T-cell (primary cell): ENCODE measurements around the gene PRRT1. TPM values are rescaled to one million over a fixed set of nuclear protein-coding genes. Genes with fewer than 3 reads are reported as not detected.
A peak's percentile ranks its signal among the peaks of the same experiment; 100 is the strongest.

Experiments
- ATAC-seq, 4 experiments: fragments of 200-7000 bp in 3 of 4; fragments of 150-1000 bp in 1 of 4; cut with Tn5 transposase; replicated peaks in 1 of 4; 1 replicate in 3 of 4; 2 replicates in 1 of 4; pipeline ENCODE4 v1.10.0; 2021; ENCODE audit warnings: moderate library complexity in 3 of 4, mild to moderate bottlenecking in 2 of 4, moderate number of reproducible peaks in 1 of 4
- CTCF ChIA-PET, 2 donors: fragments of 300-600 bp; sonication (Branson Sonifier 250); formaldehyde crosslinking; loops; one replicate each; lab custom pipeline; 2022; ENCODE audit warnings: antibody characterized with exemption in 2 of 2; lab: Charles Lee
- POLR2A ChIA-PET, 2 donors: fragments of 300-600 bp; sonication (Branson Sonifier 250); formaldehyde crosslinking; loops; one replicate each; lab custom pipeline; 2022; ENCODE audit warnings: antibody characterized with exemption in 2 of 2; lab: Charles Lee
- DNase-seq, 35 experiments: peaks; one replicate each; pipeline versions ENCODE4 v3.0.0 to v3.0.0-alpha.2; 2013 to 2023
- H3K27ac ChIP-seq: one replicate; pipeline ENCODE4 v1.5.1; 2013; ENCODE audit warnings: low read length
- H3K27me3 ChIP-seq, 2 experiments: replicated peaks in 1 of 2; 1 replicate in 1 of 2; 2 replicates in 1 of 2; pipeline versions ENCODE4 v1.6.1 to v1.7.0; 2013; ENCODE audit warnings: low read length in 1 of 2, mixed read lengths in 1 of 2; ENCODE audit not compliant: control insufficient read depth in 2 of 2, insufficient read depth in 2 of 2; ENCODE audit errors: extremely low read depth in 1 of 2
- H3K36me3 ChIP-seq, 2 donors: 1 replicate in 1 of 2; 2 replicates in 1 of 2; pipeline versions ENCODE4 v1.6.1 to v1.7.0; 2013; ENCODE audit warnings: low read length in 1 of 2; ENCODE audit not compliant: control insufficient read depth in 2 of 2, insufficient read depth in 1 of 2; ENCODE audit errors: extremely low read depth in 1 of 2
- H3K4me1 ChIP-seq, 2 experiments: 1 replicate in 1 of 2; 2 replicates in 1 of 2; pipeline versions ENCODE4 v1.6.1 to v1.7.0; 2013; ENCODE audit warnings: low read length in 2 of 2, mixed read lengths in 1 of 2; ENCODE audit not compliant: insufficient read depth in 2 of 2, control insufficient read depth in 1 of 2; ENCODE audit errors: extremely low read depth in 1 of 2
- H3K4me3 ChIP-seq, 2 donors: 1 replicate in 1 of 2; 2 replicates in 1 of 2; pipeline versions ENCODE4 v1.5.1 to v1.7.0; 2013; ENCODE audit warnings: mild to moderate bottlenecking in 2 of 2, low read length in 1 of 2, moderate library complexity in 1 of 2; ENCODE audit not compliant: control insufficient read depth in 1 of 2; ENCODE audit errors: extremely low read depth in 1 of 2
- H3K9me3 ChIP-seq: 2 replicates; pipeline ENCODE4 v1.7.0; 2013
- H3K27ac Mint-ChIP-seq, 2 donors: one replicate each; pipeline ENCODE4 v1.8.0; 2020 to 2021; ENCODE audit warnings: mild to moderate bottlenecking in 2 of 2, mixed read lengths in 2 of 2
- H3K27me3 Mint-ChIP-seq, 2 donors: one replicate each; pipeline ENCODE4 v1.8.0; 2021 to 2022; ENCODE audit warnings: mixed read lengths in 2 of 2
- H3K36me3 Mint-ChIP-seq: one replicate; pipeline ENCODE4 v1.8.0; 2021; ENCODE audit warnings: mixed read lengths
- H3K4me1 Mint-ChIP-seq, 3 donors: one replicate each; pipeline ENCODE4 v1.8.0; 2020 to 2022; ENCODE audit warnings: mixed read lengths in 3 of 3, mild to moderate bottlenecking in 1 of 3
- H3K4me3 Mint-ChIP-seq, 3 donors: one replicate each; pipeline ENCODE4 v1.8.0; 2020 to 2022; ENCODE audit warnings: mild to moderate bottlenecking in 3 of 3, mixed read lengths in 3 of 3, moderate library complexity in 3 of 3
- H3K9me3 Mint-ChIP-seq, 3 donors: one replicate each; pipeline ENCODE4 v1.8.0; 2020 to 2022; ENCODE audit warnings: mixed read lengths in 3 of 3
- WGBS: methylation state at CpG from one replicate; pipeline ENCODE4 v1.1.5; 2013; ENCODE audit warnings: missing lambda C conversion rate; ENCODE audit not compliant: insufficient coverage; 5-methylcytosine and 5-hydroxymethylcytosine counted together
- total RNA-seq, 35 experiments: library from RNA in 6 of 35; stranded (reverse) in 6 of 35; fragments of 120-200 nt in 1 of 35; gene quantifications; one replicate each; pipeline versions ENCODE4 v1.2.1 to v1.2.4 and lab custom pipeline; 2013 to 2026

PRRT1 gene
- total RNA-seq, 5 donors from 2014 or later (not counting 1 experiment from before 2014, with no cell fraction given) = 1.7 to 3.3 (median 2.3) TPM

DNA sequence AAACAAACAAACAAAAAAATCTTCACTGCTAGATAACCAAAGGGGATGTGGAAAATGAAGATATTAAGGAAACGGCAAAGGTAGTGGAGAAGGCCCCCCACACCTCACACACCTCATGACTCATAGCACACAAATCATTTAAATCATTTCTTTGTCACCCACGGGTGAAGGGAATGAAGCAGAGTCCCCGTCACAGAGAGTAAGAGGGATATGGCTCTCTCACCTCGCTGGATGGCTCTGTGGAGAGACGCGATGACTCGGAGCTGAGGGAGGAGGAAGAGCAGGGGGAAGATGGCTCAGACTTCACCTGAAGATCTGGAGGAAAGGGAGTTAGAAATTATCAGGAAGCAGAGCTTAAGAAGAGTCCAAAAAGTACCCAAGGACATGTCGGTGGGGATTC lies 24.9 kb downstream of the PRRT1 start:
- POLR2A ChIA-PET = no interaction called here
- Mint-ChIP-seq H3K27me3 (no peaks in the 10 kb centered on the region), H3K27ac (peak overlapping the region; percentile 77 to 95), H3K4me3 (peak overlapping the region; percentile 99), H3K36me3 (peaks cover 30% of the 10 kb centered on the region), H3K4me1 (peaks cover 54 to 61% (median 61%) of the 10 kb centered on the region in 3 donors), H3K9me3 (no peaks in the 10 kb centered on the region)
- Histone ChIP-seq H3K9me3 (no peaks in the 10 kb centered on the region), H3K4me1 (peaks cover 15 to 51% of the 10 kb centered on the region in 2 experiments), H3K27me3 (no peaks in the 10 kb centered on the region), H3K36me3 (peaks cover 8 to 39% of the 10 kb centered on the region in 2 donors), H3K27ac (no peak overlapping the region), H3K4me3 (peak overlapping the region; percentile 91 to 99)
- DNase-seq (no peak), ATAC-seq (no peak)
- CTCF ChIA-PET = interaction anchor here in 1 of 2 donors (1.5 kb wide), 1 partner anchor 69 kb away, joined by 5 read pairs; no protein-coding TSS in a partner anchor
- WGBS = 73% methylated on average over 5 of the region's 8 CpGs

DNA sequence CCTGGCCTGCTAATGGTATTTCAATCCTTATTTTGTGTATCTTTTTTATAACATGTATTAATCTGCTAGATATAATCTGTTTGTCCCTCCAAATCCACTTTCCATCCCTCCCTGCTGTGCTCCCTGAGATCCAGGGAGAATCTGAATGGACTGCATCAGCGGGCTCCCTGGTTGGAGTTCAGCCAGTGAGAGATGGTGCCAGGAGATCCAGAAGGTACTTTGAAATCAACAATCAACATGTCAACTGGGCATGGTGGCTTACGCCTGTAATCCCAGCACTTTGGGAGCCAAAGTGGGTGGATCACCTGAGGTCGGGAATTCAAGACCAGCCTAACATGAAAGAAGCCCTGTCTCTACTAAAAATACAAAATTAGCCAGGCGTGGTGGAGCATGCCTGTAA lies 28.1 kb downstream of the PRRT1 start:
- H3K4me1 Mint-ChIP-seq = peaks cover 46 to 60% (median 52%) of the 10 kb centered on the region in 3 donors
- no peak for ATAC-seq
- POLR2A ChIA-PET = no interaction called here
- H3K9me3 Mint-ChIP-seq = no peaks in the 10 kb centered on the region
- no CpG with 5 or more reads among the region's 4 CpGs for WGBS
- no peaks in the 10 kb centered on the region for H3K27me3 ChIP-seq
- H3K36me3 ChIP-seq = peaks cover 14 to 70% of the 10 kb centered on the region in 2 donors
- no peak overlapping the region for H3K4me3 ChIP-seq
- H3K27ac ChIP-seq = no peak overlapping the region
- H3K4me3 Mint-ChIP-seq = no peak overlapping the region
- no peak overlapping the region for H3K27ac Mint-ChIP-seq
- peaks cover 49% of the 10 kb centered on the region for H3K36me3 Mint-ChIP-seq
- H3K4me1 ChIP-seq = peaks cover 9 to 38% of the 10 kb centered on the region in 2 experiments
- H3K27me3 Mint-ChIP-seq = no peaks in the 10 kb centered on the region
- no peak for DNase-seq
- H3K9me3 ChIP-seq = no peaks in the 10 kb centered on the region
- CTCF ChIA-PET = interaction anchor here in 1 of 2 donors (0.9 kb wide), 1 partner anchor 717 kb away, joined by 3 read pairs; no protein-coding TSS in a partner anchor

DNA sequence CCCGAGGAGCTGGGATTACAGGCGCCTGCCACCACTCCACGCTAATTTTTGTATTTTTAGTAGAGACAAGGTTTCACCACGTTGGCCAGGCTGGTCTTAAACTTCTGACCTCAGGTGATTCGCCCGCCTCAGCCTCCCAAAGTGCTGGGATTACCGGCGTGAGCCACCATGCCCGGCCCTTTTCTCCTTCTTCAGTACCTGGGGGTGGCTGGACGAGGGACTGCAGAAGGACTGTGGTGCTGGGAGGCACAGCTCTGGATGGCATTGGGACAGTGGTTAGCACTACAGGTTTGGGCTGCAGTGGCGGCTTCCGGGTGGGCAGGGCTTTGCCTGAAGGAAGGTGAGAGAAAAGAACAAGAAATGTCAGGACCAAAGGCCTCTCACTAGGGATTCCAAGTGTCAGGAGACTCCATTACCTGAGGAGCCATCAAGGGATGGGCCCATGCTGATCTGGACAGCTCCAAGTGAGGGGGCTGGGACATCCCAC lies 31.1 kb downstream of the PRRT1 start:
- Mint-ChIP-seq H3K27ac (no peak overlapping the region), H3K9me3 (no peaks in the 10 kb centered on the region), H3K36me3 (peaks cover 55% of the 10 kb centered on the region), H3K4me1 (peaks cover 19 to 30% (median 25%) of the 10 kb centered on the region in 3 donors), H3K27me3 (no peaks in the 10 kb centered on the region), H3K4me3 (no peak overlapping the region)
- Histone ChIP-seq H3K4me3 (no peak overlapping the region), H3K27me3 (no peaks in the 10 kb centered on the region), H3K27ac (no peak overlapping the region), H3K36me3 (peaks cover 19 to 86% of the 10 kb centered on the region in 2 donors), H3K9me3 (no peaks in the 10 kb centered on the region), H3K4me1 (peaks cover 0 to 17% of the 10 kb centered on the region in 2 experiments)
- CTCF ChIA-PET = interaction anchor here (0.7 kb wide), 2 partner anchors 140 to 1035 kb away, joined by 5 to 7 read pairs; no protein-coding TSS in a partner anchor
- POLR2A ChIA-PET = no interaction called here
- 99% methylated on average over 7 of the region's 12 CpGs for WGBS
- ATAC-seq (no peak), DNase-seq (no peak)

DNA sequence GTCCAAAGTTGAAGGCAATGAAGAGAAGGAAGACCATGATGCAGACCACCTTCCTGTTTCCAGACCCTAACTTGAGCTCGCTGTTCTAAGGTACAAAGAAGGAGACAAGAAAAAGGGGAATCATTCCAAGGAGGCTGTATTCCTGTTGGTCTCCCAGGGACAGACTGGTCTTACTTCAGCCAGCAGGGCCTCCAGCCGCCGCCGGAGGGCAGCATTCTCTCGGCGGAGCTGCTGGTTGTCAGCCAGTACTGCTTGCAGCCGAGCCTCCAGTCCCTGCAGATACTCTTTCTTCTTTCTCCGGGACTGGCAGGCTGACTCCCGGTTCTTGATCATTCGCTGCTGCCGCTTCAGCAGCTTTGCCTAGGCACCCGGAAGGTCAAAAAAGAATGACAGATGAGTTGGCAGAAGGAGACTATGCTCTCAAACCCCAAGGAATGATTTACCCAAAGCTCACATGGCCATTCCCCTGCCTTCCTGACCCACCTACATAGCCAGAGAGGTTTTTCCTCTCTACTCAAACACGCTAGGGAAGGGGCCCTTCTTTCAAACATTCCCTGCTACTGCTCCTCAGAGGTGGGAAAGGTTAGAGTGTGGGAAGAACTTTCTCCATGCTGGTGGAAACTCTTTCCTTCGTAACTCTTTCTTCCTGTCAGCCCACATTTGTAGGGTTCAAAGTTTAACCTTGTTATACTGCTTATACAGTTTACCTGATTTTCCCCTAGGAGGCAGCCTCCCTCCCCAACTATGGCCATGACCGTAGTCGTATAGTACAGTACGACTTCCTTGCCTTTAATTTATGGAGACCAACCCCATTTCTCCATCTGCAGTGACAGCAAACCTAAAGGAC lies 32.7 kb downstream of the PRRT1 start:
- H3K36me3 ChIP-seq = peaks cover 21 to 78% of the 10 kb centered on the region in 2 donors
- 24% methylated on average over 9 of the region's 17 CpGs for WGBS
- ATAC-seq (peak; percentile 71 to 92 (median 84)), DNase-seq (peak in 34 of 35 experiments; percentile 16 to 76 (median 55))
- H3K4me3 ChIP-seq = no peak overlapping the region
- peaks cover 0 to 12% of the 10 kb centered on the region in 2 experiments for H3K4me1 ChIP-seq
- Mint-ChIP-seq H3K4me3 (no peak overlapping the region), H3K36me3 (peaks cover 56% of the 10 kb centered on the region), H3K4me1 (peaks cover 11 to 22% (median 19%) of the 10 kb centered on the region in 3 donors), H3K27me3 (no peaks in the 10 kb centered on the region), H3K27ac (peak overlapping the region in 1 of 2 donors; percentile 79), H3K9me3 (no peaks in the 10 kb centered on the region)
- no peaks in the 10 kb centered on the region for H3K27me3 ChIP-seq
- POLR2A ChIA-PET = interaction anchor here in 1 of 2 donors (0.6 kb wide), 1 partner anchor 304 kb away, joined by 16 read pairs; no protein-coding TSS in a partner anchor
- no peak overlapping the region for H3K27ac ChIP-seq
- CTCF ChIA-PET = interaction anchor here (1.3 to 1.4 kb wide), 2 partner anchors 36 to 77 kb away, joined by 3 to 4 read pairs; no protein-coding TSS in a partner anchor
- no peaks in the 10 kb centered on the region for H3K9me3 ChIP-seq

DNA sequence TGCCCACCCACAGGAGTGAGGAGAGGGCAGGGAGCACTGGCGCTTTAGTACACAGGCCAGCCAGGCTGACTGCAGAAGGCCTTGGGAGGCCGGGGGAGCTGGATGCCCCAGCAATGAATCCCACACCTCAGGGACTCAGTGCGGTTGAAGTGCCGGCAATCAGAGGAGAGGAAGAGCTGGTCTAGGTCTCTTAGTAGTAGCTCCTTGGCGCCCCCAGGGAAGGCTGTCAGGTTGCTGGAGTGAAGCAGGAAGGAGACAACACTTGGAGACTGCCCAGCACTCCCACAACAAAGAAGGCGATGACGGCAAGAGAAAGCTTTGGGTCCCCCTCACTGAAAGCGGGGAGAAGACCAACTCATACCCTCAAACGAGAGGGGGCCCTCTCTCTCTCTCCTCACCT lies 34.3 kb downstream of the PRRT1 start:
- CTCF ChIA-PET = interaction anchor here in 1 of 2 donors (0.6 to 0.8 kb wide), 2 partner anchors 35 to 424 kb away, joined by 3 to 5 read pairs; no protein-coding TSS in a partner anchor

DNA sequence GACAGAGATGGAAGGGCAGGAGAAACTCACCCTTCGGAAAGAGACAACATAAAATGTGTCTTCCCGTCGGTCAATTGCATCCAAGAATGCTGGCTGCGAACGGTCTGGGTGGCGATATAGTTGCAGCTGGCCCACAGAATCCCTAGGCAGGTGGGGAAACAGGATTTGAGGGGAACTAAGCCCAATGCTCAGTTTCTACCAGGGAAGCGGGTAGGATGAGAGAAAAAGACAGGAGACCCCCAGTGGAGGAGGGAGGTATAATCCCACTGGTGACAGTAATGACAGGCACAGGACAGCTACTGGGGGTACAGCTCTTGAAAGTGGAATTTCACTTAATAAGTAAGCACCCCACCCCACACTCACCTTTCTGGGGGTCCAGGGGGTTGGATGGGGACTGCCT lies 35.1 kb downstream of the PRRT1 start:
- POLR2A ChIA-PET = no interaction called here
- H3K4me3 Mint-ChIP-seq = no peak overlapping the region
- Histone ChIP-seq H3K36me3 (peaks cover 18 to 63% of the 10 kb centered on the region in 2 donors), H3K27ac (no peak overlapping the region), H3K27me3 (no peaks in the 10 kb centered on the region), H3K9me3 (no peaks in the 10 kb centered on the region), H3K4me3 (no peak overlapping the region), H3K4me1 (peaks cover 0 to 5% of the 10 kb centered on the region in 2 experiments)
- peaks cover 11 to 18% (median 12%) of the 10 kb centered on the region in 3 donors for H3K4me1 Mint-ChIP-seq
- WGBS = 94% methylated on average over 6 of the region's 7 CpGs
- CTCF ChIA-PET = interaction anchor here (0.6 kb wide), 2 partner anchors 12 to 36 kb away, joined by 3 to 5 read pairs; partner anchors contain the start of gene ATF6B (in 1 of the 2)
- ATAC-seq (no peak), DNase-seq (peak in 1 of 35 experiments; percentile 25)
- no peaks in the 10 kb centered on the region for H3K9me3 Mint-ChIP-seq
- peaks cover 47% of the 10 kb centered on the region for H3K36me3 Mint-ChIP-seq
- no peak overlapping the region for H3K27ac Mint-ChIP-seq
- no peaks in the 10 kb centered on the region for H3K27me3 Mint-ChIP-seq

More for the DNA sequence above, 34.3 kb downstream of the PRRT1 start:
- Mint-ChIP-seq H3K27me3 (no peaks in the 10 kb centered on the region), H3K27ac (no peak overlapping the region), H3K36me3 (peaks cover 53% of the 10 kb centered on the region), H3K4me1 (peaks cover 11 to 16% (median 15%) of the 10 kb centered on the region in 3 donors), H3K9me3 (no peaks in the 10 kb centered on the region), H3K4me3 (no peak overlapping the region)
- no peak for DNase-seq
- no peak for ATAC-seq
- no peak overlapping the region for H3K27ac ChIP-seq
- 100% methylated on average over 1 of the region's 9 CpGs for WGBS
- no peaks in the 10 kb centered on the region for H3K9me3 ChIP-seq
- peaks cover 0 to 7% of the 10 kb centered on the region in 2 experiments for H3K4me1 ChIP-seq
- H3K36me3 ChIP-seq = peaks cover 18 to 71% of the 10 kb centered on the region in 2 donors
- H3K27me3 ChIP-seq = no peaks in the 10 kb centered on the region
- H3K4me3 ChIP-seq = no peak overlapping the region
- POLR2A ChIA-PET = no interaction called here
